ENCODE data around the gene CREBBP. TPM values are rescaled to one million over a fixed set of nuclear protein-coding genes. Genes with fewer than 3 reads are reported as not detected.

CREBBP gene
- total RNA-seq, 1 donor from 2014 or later, result 15.9 TPM

DNA sequence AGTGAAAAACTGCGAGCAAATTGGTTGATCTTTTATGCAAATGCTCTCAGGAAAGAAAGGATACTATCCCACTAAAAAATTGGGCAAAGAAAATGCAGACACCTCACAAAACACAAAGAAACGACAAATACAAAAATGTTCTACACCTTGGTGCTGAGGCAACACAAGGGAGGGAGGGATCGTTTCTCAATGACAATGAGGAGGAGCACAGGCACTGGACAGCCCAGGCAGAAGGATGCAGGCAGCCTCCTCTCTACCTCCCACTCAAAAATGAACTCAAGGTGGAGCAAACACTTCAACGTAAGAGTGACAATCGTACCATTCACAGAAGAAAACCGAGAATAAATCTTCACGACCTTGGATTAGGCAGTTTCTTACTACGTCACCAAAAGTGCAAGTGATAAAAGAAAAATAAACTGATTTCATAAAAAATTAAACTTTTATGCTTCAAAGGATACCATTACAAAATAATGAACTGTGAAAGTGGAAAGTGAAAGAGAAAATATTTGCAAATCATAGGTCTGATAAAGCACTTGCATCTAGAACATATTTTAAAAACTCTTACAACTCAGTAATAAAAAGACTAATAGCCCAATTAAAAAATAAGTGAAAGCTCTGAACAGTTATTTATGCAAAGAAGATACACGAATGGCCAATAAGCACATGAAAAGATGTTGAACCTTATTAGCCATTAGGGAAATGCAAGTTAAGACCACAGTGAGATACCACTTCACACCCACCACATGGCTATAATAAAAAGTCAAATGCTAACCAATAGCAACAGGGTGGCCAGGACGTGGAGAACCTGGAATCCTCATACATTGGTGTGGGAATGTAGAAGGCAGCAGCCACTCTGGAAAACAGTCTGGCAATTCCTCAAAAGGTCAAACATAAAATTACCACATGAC lies 82.4 kb downstream of the CREBBP start:
- DNase-seq (ENCODE audit: low read depth in 2 of 2), result no peak

DNA sequence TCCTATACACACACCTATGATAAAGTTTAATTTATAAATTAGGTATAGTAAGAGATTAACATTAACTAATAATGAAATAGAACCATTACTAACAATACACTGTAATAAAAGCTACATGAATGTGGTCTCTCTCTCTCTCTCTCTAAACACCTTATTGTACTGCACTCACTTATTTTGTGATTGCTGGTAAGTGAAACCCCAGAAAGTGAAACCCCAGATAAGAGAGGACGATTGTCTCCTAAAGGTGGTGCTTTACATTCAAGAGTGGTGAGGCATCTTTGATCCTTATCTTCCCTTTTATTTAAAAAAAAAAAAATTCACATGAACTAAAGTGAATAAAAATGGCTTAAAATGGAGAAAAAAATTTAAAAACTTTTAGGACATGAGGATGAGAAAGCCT lies 83.0 kb downstream of the CREBBP start:
- DNase-seq (ENCODE audit: low read depth in 2 of 2), result no peak

GRCh38 chr16:3793161-3793576 lies 87.3 kb downstream of the CREBBP start:
- DNase-seq (ENCODE audit: low read depth in 2 of 2), result peak; percentile 73 to 87

- no peak for DNase-seq (ENCODE audit: low read depth in 2 of 2)
Measured at GRCh38 chr16:3792472-3793012, 88.0 kb downstream of the CREBBP start.

DNA sequence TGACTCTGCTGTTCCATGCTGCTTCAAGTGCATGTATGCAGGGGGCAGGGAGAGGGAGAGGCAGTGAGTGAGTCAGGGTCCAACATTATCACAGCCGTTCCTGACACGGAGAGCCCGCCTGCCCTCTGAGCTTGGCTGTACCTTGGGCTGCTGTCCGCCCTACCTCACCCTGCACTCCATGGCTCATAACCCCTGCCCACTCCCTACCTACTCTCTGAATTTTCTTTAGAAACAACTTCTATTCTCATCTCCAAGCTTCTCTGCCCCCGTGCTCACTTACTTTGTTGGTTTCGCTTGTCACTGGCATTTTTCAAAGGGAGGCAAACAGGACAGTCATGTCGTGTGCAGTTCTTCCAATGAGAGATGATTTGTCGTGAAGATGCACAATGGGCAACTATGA lies 88.8 kb downstream of the CREBBP start:
- no peak for DNase-seq (ENCODE audit: low read depth in 2 of 2)

DNA sequence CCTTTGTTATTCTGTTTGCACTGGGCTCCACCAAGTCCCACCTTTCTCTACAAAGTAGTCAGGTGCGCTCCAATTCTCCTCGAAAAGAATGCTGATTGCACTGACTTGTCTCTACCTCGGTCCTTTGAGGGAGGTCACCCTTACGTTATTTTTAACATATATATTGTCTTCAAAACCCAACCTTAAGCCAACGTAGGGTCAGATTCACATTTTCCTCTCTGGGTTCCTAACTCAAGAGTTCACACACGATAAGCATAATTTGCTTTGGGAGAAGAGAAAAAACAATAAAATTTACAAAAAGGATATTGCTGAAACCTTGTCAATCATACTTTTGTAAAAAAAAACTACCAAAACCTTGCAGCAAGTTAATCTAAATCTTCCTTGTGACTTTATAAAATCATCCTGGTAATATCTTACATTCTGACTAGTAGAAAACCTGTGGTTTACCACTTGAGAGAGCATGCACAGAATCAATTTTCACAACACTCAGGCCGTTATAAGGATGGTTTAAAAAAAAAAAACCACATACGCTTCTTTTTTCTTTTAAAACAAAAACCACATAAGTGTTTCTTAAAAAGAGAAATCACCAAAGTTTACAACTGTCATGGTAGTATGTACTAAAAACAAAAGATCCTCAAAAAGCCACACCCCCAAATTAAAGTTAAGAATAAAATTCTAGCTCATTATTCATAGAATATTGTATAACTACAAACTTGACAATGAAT lies 91.0 kb downstream of the CREBBP start:
- DNase-seq (ENCODE audit: low read depth in 2 of 2), result no peak

- no peak for DNase-seq (ENCODE audit: low read depth in 2 of 2)
Measured at GRCh38 chr16:3788711-3789374, 91.7 kb downstream of the CREBBP start.

DNA sequence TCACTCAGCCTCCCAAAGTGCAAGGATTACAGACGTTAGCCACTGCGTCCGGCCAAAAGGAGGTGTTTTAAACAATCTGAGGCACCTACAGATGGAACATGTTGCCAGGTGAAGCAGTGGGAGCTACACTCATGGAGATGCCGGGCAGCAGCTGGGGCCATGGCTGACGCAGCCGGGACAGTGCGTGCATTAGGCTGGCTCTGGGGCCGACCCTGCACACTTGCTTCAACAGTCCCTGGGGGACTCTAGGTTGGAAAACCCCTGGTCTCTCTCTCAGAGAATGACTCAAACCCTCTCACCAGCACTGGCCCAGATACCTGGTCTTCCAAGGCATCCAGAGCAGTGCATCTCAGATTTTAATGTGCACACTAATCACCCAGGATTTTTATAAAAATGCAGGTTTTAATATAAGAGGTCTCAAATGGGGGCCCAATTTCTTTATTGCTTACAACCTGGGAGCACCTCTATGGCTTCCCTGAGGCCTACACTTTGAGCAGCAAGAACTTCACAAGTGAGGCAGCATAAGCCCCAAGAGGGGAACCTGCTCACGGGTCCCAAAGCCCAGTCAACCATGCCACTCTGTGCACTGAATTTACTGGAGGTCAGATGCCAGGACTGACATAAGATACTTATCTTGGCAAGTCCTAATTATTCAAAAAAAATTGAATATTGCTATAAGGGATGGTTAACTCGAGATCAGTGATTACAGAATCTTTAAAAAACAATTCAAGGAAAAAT lies 92.4 kb downstream of the CREBBP start:
- no peak for DNase-seq (ENCODE audit: low read depth in 2 of 2)

- DNase-seq (ENCODE audit: low read depth in 2 of 2), result no peak
Measured at GRCh38 chr16:3785413-3785812, 95.1 kb downstream of the CREBBP start.

GRCh38 chr16:3783516-3783915 lies 97.0 kb downstream of the CREBBP start:
- DNase-seq (ENCODE audit: low read depth in 2 of 2), result no peak

- DNase-seq (ENCODE audit: low read depth in 2 of 2), result no peak
Measured at GRCh38 chr16:3782566-3782965, 97.9 kb downstream of the CREBBP start.

- DNase-seq (ENCODE audit: low read depth in 2 of 2), result no peak
Measured at GRCh38 chr16:3781421-3781820, 99.1 kb downstream of the CREBBP start.

DNA sequence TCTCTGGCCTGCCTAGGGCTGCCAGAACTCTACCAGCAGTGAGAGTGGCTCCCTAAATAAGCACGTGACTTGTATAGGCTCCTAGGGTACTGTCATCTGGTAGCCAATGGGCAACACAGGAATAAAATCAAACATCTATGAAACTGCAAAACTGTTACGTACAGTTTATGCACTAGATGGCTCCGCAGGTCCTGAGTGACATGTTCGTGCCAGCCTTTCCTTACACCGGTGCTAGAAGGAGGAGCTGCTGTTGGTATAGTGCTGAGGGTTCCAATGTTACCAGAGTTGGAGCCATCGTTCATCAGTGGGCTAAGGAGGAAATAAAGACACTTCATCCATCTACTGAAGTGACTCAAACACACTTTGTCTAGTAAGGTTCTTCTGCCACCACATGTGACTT lies 99.9 kb downstream of the CREBBP start:
- peak; percentile 28 to 52 for DNase-seq (ENCODE audit: low read depth in 2 of 2)

DNA sequence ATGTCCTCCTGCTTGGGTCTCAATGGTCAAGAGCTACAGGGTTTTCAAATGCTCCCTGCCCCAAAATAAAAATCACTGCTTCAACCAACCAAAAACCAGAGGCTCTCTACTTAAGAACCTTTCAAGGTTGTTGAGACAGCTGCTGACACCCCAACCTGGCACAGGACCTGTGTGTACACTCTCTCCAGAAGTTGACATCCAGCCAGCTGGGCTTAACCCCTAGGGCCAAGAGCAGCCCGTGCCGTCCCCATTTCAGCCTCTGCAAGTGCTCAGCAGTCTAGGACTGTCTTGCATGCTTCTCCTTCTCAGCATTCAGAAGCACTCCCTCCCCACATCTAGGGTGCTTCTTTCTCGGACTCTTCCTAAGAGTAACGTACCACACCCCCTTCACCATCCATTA lies 104.2 kb downstream of the CREBBP start:
- no peak for DNase-seq (ENCODE audit: low read depth in 2 of 2)

DNA sequence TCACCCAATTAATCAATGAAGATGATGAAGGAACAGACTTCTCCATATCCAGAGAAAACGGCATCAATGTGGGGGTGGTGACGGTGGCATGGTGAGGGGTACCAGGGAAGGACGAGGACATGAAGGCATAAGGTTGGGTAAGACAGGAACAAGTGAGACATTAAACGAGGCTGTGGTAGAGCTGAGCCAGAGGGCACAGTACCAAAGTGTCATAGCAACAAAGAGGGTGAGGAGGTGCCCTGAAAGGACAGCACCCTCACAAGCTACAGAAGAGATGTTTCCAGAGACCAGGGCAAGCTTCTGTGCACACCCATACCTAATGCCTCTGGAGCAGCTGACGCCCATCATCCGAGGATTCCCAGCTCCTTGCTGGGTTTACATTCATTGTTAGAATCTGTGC lies 105.7 kb downstream of the CREBBP start:
- DNase-seq (ENCODE audit: low read depth in 2 of 2), result no peak

- no peak for DNase-seq (ENCODE audit: low read depth in 2 of 2)
Measured at GRCh38 chr16:3774156-3774767, 106.3 kb downstream of the CREBBP start.

DNA sequence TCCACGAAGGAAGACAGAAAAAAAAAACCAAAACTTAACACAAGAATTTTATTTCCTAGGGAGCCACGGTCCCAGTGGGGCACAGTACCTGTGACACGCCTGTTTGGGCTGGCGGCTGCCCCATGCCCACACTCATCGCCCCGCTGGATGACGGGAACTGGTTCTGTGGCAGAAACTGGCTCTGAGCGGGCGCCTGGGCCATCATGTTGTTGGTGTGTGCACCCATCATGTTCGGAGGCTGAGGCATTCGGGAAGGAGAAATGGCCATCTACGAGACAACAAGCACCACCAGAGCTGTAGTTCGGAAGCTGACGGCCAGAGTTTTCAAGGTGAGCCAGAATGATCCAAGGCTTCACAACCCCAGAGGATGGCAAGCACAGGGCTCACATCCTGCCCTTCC lies 106.8 kb downstream of the CREBBP start:
- DNase-seq (ENCODE audit: low read depth in 2 of 2), result no peak

DNA sequence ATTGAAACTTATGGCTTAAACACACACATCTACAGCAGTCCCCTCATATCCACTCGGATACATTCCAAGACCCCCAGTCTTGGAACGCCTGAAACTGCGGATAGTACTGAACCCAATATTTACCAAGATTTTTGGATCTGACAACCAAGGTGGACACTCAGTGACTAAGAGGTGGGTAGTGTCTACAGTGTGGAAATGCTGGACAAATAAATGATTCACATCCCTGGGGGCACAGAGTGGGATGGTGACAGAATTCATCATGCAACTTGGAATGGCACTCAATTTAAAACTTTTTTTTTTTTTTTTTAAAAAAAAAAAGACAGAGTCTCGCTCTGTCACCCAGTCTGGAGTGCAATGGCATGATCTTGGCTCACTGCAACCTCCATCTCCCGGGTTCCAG lies 109.0 kb downstream of the CREBBP start:
- DNase-seq (ENCODE audit: low read depth in 2 of 2), result no peak

DNA sequence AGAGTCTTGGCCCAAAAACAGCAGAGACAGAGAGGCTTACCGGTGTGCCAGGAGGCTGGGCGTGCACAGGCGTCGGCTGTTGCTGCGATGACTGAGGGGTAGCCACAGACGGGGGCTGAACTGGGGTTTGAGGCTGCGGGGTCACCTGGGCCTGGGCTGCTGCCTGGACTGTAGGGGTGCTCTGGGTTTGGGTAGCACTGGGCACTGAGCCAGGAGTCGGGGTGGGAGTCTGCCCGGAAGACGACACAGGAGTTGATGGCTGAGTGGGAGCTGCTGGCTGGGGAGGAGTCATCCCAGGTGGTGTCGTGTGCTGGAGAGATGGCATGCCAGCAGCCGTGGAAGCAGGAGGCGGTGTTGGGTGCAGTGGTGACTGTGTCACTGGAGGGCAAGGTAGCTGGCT lies 110.0 kb downstream of the CREBBP start:
- no peak for DNase-seq (ENCODE audit: low read depth in 2 of 2)

DNA sequence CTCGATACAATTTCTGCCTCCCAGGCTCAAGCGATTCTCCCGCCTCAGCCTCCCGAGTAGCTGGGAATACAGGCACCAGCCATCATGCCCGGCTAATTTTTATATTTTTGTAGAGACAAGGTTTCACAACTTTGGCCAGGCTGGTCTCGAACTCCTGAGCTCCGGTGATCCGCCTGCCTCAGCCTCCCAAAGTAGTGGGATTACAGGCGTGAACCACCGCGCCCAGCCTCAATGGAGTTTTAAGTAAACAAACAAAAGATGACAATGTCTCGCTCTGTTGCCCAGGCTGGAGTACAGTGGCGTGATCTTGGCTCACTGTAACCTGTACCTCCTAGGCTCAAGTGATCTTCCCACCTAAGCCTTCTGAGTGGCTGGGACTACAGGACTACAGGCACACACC lies 110.6 kb downstream of the CREBBP start:
- DNase-seq (ENCODE audit: low read depth in 2 of 2), result no peak

DNA sequence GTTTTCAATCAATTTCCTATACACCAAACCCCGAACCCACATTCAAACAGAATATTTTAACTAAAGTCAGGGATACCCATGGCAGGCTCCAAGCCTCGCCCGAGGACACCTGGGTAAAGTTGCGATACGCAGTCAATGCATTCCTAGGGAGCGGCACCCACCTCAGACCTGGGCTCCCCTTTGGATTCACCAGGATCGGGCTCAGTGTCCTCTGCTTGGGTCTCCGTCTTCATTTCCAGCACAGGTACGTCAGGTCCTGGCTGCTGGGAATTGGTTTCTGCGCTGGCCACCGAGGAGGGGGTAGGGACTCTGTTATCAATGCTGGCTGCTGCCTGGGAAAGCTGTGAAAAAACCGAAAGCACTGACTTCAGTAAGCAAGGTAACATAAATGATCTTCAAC lies 111.5 kb downstream of the CREBBP start:
- DNase-seq (ENCODE audit: low read depth in 2 of 2), result no peak

Measured in lung microvascular endothelial cell (primary cell).